SK-N-SH (cell line): Measurements from ENCODE around the gene KMT5C.

Experiments
- CTCF ChIP-seq: fragments of 200-600 bp; sonication (generic); IDR thresholded peaks from 2 replicates; pipeline ENCODE4 v1.6.1; 2017; ENCODE audit warnings: antibody characterized with exemption, mild to moderate bottlenecking, moderate library complexity
- MAX ChIP-seq: IDR thresholded peaks from 2 replicates; pipeline ENCODE4 v1.4.0; 2012; ENCODE audit warnings: low read depth
- MXI1 ChIP-seq: IDR thresholded peaks from 2 replicates; pipeline ENCODE4 v1.6.1; 2012; ENCODE audit warnings: mild to moderate bottlenecking, low read depth, low read length, improper control_type of control experiment
- NFIC ChIP-seq: IDR thresholded peaks from 2 replicates; pipeline ENCODE4 v1.4.0; 2012; ENCODE audit warnings: borderline replicate concordance
- NRF1 ChIP-seq: IDR thresholded peaks from 2 replicates; pipeline ENCODE4 v1.6.1; 2012; ENCODE audit warnings: low read depth, mild to moderate bottlenecking, low read length
- POLR2AphosphoS5 ChIP-seq: IDR thresholded peaks from 2 replicates; pipeline ENCODE4 v1.6.1; 2012; ENCODE audit warnings: low read depth, low read length
- SIN3A ChIP-seq: IDR thresholded peaks from 2 replicates; pipeline ENCODE4 v1.6.1; 2012; ENCODE audit warnings: low read depth, mild to moderate bottlenecking, low read length, moderate library complexity, borderline replicate concordance
- SMC3 ChIP-seq: IDR thresholded peaks from 2 replicates; pipeline ENCODE4 v1.6.1; 2012; ENCODE audit warnings: low read depth, low read length, improper control_type of control experiment
- TAF1 ChIP-seq: IDR thresholded peaks from 2 replicates; pipeline ENCODE4 v1.6.1; 2012; ENCODE audit warnings: low read depth, mild to moderate bottlenecking, low read length, moderate library complexity, borderline replicate concordance
- YY1 ChIP-seq: IDR thresholded peaks from 2 replicates; pipeline ENCODE4 v1.4.0; 2012; ENCODE audit warnings: low read depth, mild to moderate bottlenecking

- TF ChIP-seq NFIC (no peak), POLR2AphosphoS5 (no peak), CTCF (no peak), SIN3A (no peak), YY1 (no peak), TAF1 (no peak), SMC3 (no peak), MAX (no peak), NRF1 (no peak), MXI1 (no peak)
These were observed 29.3 kb downstream of the KMT5C start for GRCh38 chr19:55368701-55369563.
